NCI-H446 treated with DMSO at 0.1 percent for 48 hours (cell line): ENCODE data around the gene SEMA7A.

Source experiments
- DNase-seq: peaks from one replicate; lab custom pipeline; 2025; lab: John Stamatoyannopoulos, UW

SEMA7A gene

GRCh38 chr15:74415966-74416916 is 17.5 kb downstream of the SEMA7A start:
- no peak for DNase-seq

- no peak for DNase-seq
Measured at GRCh38 chr15:74414603-74415338, 19.0 kb downstream of the SEMA7A start.

GRCh38 chr15:74414081-74414580 is 19.6 kb downstream of the SEMA7A start:
- DNase-seq, result no peak

GRCh38 chr15:74413350-74414080 is 20.2 kb downstream of the SEMA7A start:
- DNase-seq, result no peak

- DNase-seq, result no peak
Measured at GRCh38 chr15:74412159-74412558, 21.6 kb downstream of the SEMA7A start.

GRCh38 chr15:74411686-74412085 is 22.1 kb downstream of the SEMA7A start:
- DNase-seq, result no peak

GRCh38 chr15:74410502-74410901 is 23.3 kb downstream of the SEMA7A start:
- no peak for DNase-seq

- no peak for DNase-seq
Measured at GRCh38 chr15:74409225-74409624, 24.5 kb downstream of the SEMA7A start.

- DNase-seq, result no peak
Measured at GRCh38 chr15:74408815-74409214, 24.9 kb downstream of the SEMA7A start.

GRCh38 chr15:74408385-74408784 is 25.4 kb downstream of the SEMA7A start:
- DNase-seq, result no peak

GRCh38 chr15:74406992-74407705 is 26.6 kb downstream of the SEMA7A start:
- no peak for DNase-seq

GRCh38 chr15:74406517-74406916 is 27.2 kb downstream of the SEMA7A start:
- DNase-seq, result no peak

- no peak for DNase-seq
Measured at GRCh38 chr15:74405823-74406222, 27.9 kb downstream of the SEMA7A start.

- no peak for DNase-seq
Measured at GRCh38 chr15:74403991-74404563, 29.7 kb downstream of the SEMA7A start.

GRCh38 chr15:74403588-74403919 is 30.2 kb downstream of the SEMA7A start:
- DNase-seq, result no peak

GRCh38 chr15:74402873-74403587 is 30.7 kb downstream of the SEMA7A start:
- no peak for DNase-seq

- no peak for DNase-seq
Measured at GRCh38 chr15:74402337-74402841, 31.4 kb downstream of the SEMA7A start.

GRCh38 chr15:74400915-74401757 is 32.6 kb downstream of the SEMA7A start:
- no peak for DNase-seq

GRCh38 chr15:74400313-74400860 is 33.4 kb downstream of the SEMA7A start:
- no peak for DNase-seq
